HG02884 (cell line): Measurements from ENCODE around the gene NOX1.

Experiments
- ATAC-seq: cut with Tn5 transposase; IDR thresholded peaks from one replicate; pipeline ENCODE4 v1.9.1; 2021; ENCODE audit warnings: mild to moderate bottlenecking, moderate library complexity; ENCODE audit not compliant: unreplicated experiment

The NOX1 gene

DNA sequence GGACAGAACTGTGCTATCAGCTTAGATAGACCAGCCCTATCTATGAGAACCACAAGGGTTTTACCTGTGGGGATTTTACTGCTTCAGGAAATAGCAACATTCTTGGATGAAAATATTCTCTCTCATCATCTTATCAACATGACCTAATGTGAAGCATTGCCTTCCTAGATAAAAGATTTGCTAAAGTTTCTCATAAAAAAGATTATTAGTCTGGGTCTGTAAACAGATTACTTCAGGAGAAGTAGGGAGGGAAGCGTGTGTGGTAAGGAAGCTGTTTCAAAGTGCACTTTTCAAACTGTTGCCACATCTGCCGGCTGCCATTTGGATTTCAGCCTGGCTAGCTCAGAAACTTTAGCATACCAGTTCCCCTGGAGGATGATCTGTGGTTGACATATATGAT, at the start of gene NOX1:
Gene NOX1 (minus strand): TSS at position 35 of the 400 bp plus-strand sequence. CDS start 220 bp downstream, outside the sequence.
- ATAC-seq, result no peak

DNA sequence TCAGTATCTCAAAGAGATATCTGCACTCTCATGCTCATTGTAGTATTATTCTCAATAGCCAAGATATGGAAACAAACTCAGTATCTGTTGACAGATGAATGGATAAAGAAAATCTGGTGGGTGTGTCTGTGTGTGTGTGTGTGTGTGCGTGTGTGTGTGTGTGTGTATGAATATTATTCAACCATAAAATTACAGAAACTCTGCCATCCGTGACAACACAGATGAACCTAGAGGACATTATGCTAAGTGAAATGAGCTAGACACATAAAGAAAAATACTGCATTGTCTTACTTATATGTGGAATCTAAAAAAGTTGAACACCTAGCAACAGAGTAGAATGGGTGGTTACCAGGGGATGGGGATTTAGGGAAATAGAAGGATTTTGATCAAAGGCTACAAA, 41.4 kb upstream of the NOX1 start:
- ATAC-seq, result no peak

DNA sequence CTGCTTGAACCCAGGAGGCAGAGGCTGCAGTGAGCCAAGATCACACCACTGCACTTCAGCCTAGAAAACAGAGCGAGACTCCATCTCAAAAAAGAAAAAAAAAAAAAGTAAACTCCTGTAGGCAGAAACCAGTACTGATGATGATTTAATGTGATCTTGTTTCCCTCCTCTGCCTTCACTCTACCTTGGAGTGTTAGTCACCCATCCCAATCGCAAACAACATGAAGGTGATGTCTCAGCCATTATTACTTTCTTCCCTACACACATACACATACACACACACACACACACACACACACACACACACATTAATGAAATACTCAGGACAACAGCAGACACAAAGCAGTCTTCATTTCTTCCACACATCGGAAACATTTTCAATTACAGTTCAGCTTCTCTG, 39.0 kb upstream of the NOX1 start:
- ATAC-seq, result no peak

DNA sequence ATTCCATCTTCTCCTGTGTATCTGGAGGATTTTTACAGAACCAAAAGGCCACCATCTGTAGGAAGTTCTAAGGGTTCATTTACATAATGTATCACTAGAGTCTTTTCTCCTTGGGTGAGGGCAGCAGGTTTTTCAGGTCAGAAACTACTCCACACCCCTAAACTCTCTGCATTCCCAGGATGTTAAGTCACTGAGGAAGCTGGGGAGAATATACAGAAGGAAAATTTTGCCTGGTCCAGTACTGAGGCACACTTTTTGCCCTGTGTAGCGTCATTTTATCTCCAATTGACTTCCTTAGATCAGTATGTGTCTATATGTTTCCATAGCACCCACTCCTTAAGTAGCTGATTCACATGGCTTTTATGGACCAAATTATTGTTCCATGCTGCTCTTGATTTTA, 37.6 kb upstream of the NOX1 start:
- ATAC-seq, result no peak

DNA sequence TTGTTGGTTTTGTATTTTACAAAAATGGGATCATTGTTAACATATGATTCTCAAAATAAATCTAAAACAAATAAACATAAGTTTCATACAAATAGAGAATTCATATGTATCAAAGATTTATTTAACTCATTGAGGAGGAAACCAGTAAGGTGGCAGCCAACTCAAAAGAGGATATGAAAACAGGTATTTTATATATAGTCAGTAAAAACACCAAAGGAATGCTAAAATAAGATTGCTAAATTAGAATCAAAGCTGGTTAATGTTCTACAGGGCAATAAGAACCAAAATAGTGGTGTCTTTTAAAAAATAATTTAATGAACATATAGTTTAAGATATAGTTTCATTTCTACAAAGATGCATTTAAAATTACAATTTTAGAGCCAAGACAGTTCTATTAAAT, 31.5 kb upstream of the NOX1 start:
- no peak for ATAC-seq

- no peak for ATAC-seq
These were observed 30.3 kb upstream of the NOX1 start for GRCh38 chrX:100904433-100904832.

DNA sequence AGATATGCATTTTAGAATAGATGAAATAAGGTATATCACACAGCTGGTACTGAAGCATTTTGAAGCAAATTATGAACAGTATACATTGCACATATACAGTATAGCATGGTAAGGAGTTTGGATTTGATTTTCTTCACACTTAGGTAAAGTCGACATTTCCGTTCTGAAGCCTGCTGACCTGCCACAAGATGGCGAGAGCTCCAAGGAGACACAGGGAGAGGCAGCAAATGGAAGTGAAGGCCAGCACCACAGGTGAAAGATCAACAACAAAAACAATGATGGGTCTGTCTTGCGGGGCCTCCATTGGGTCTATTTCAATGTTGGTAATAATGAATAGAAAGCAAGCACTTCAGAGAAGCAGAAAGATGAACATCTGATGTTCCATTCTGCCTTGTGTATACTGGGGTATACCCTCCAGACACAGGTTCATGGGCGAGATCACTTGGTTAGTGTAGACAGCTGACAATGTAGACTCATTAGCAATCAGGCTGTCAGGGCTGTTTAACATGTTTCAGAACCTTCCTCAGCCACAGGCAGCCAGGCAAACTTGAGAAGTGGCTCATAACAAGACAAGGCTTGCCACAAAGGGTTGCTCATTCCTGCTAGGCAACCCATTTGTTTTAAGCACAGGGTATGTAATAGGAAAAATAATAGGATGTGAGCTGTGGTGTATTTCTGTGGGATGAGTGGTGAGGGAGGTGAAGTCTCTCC, 21.4 kb upstream of the NOX1 start:
- ATAC-seq, result peak; percentile 74

DNA sequence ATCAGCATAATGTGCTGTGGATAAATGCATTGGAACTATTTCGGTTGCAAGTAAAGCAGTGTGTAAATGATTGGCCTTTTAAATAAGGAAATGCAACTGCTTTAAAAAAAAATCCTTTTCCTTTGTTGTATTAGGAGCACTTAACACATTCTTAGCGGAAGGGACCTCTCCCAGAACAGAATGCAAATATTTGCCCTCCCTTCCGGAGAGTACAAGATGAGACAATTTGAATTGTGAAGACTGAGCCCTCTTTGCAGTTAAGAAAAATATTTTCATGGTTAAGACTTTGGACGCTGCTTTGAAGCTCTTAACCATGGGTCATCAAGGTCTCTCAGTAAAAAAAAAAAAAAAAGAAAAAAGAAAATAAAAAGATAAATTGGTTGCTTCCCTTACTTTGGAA, 9.5 kb upstream of the NOX1 start:
- ATAC-seq, result no peak

DNA sequence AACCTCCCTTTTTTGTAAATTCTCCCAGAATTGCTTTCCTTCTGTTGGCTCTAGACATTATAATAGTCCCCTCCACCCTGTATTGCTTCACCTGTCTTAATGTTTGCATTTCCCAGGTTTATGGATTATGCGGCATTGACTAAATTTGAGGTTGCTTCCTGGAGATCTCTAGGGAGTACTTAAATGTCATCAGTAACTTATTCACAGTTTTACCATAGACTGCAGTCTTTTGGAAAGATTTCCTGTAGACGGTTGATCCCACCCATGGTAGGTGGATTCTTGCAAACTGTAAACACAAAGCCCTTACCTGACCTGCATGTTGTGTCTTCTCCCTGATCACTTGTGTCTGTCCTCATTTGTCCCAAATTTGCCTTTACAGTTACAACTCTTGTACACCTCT, 6.2 kb upstream of the NOX1 start:
- ATAC-seq, result no peak

DNA sequence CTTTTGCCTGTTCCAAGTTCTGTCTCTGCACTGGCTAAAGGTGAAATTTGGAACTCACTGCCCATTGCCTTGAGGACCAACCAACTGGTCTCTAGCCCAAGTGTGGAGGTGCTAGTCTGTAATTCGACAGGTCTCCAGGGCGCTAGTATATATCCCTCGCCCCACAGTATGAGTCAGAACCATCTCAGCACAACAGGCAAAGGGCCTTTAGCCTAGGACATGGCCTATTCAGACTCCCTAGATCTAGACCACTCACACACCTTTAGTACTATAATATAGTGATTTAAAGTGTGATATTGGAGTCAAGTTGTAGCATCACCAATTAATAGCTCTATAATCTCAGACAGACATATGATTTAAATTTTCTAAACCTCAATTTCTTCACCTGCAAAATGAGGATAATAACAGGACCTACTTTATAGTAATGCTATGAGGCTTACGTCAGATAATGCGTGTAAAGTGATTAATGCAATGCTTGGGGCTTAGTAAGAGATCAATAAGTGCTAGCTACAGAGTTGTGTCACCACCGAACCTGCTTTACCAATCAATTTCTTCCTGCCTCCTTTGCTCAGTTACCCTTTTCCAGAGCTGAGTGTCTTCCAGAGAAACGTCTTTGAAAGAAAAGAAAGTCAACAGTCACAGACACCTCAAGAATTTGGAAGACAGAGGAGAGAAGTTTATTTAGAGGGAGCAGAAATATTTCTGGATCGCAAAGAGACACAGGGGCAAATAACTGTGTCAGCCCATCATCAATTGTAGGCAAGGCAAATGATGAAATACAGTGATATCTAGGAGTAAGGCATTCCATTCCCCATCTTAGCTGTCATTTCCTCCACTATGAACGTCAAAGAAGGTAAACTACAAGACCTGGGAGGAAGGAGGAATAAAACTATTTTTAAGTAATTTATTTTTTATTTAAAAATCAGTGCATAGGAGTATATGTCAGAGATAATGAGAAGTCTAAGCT, 2.3 kb downstream of the NOX1 start:
- no peak for ATAC-seq

GRCh38 chrX:100870527-100870926, 3.6 kb downstream of the NOX1 start:
- no peak for ATAC-seq

DNA sequence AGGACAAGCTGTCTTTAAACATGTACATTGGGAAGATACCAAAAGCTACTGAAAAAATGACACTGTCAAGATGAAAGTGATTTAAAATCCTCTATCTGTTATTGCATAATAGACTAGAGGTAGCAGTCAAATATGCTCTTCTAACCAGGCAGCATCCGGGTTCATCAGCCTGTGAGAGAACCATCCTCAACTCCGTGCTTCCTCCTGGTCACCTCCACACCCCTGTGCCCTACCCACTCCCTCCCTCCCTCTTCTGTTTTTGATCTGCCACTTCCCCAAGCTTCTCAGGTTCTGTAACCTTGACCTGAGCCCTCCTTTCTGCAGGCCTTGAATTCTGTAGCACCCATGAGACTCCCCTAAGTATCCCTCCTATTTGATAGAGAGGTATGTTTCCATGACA, 5.9 kb downstream of the NOX1 start:
- ATAC-seq, result no peak

GRCh38 chrX:100864657-100865391, 9.3 kb downstream of the NOX1 start:
- ATAC-seq, result no peak

DNA sequence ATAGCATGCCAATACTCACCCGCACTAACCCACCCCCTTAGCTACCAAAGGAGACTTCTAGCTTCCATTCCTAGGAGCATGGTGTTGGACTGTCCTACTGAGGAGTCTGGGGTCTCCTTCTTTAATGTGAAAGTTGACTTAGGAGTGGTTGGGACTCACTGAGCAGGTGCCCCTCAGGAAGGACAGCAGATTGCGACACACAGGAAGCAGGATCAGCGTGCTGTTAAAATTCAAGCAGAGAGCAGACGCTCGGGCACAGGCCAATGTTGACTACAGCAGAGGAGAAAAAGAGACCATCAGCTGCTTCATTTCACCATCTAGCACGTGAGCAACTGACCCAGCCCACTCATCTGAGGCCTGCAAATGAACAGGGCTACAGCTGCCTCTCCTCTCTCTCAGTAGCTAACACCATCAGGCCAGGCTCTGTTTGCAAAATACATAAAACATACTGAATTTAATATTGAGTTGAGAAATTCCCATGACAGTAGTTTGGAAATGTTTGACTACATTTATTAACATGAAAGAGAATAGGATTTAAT, 10.8 kb downstream of the NOX1 start:
- ATAC-seq, result no peak

GRCh38 chrX:100852810-100853209, 21.3 kb downstream of the NOX1 start:
- ATAC-seq, result no peak

GRCh38 chrX:100850317-100850716, 23.8 kb downstream of the NOX1 start:
- ATAC-seq, result no peak

GRCh38 chrX:100831219-100831946, 42.8 kb downstream of the NOX1 start:
- ATAC-seq, result no peak

- peak; percentile 49 for ATAC-seq
These were observed 43.6 kb downstream of the NOX1 start for GRCh38 chrX:100830547-100830946.

- peak; percentile 30 for ATAC-seq
These were observed 44.0 kb downstream of the NOX1 start for GRCh38 chrX:100830143-100830542.

DNA sequence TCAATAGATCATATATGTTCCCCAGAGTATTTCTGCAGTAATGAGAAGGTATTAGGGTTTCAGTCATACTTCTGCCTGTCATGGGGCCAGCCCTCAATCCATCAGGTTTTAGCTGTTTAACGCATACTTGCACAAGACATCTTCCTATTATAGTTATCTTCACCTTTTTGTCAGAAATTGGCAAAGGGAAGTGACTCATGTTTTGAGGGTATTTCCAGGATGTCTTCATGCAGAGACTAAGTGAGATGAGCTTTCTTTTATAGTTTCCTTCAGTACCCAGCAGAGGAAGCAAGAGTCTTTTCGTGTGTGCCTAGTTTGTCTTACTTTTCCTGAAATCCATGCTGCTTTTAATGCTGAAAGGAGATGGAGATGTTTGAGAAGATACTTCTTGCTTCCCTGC, 44.4 kb downstream of the NOX1 start:
- ATAC-seq, result peak; percentile 71
